Measurements from ENCODE around the gene BRD2.

DNA sequence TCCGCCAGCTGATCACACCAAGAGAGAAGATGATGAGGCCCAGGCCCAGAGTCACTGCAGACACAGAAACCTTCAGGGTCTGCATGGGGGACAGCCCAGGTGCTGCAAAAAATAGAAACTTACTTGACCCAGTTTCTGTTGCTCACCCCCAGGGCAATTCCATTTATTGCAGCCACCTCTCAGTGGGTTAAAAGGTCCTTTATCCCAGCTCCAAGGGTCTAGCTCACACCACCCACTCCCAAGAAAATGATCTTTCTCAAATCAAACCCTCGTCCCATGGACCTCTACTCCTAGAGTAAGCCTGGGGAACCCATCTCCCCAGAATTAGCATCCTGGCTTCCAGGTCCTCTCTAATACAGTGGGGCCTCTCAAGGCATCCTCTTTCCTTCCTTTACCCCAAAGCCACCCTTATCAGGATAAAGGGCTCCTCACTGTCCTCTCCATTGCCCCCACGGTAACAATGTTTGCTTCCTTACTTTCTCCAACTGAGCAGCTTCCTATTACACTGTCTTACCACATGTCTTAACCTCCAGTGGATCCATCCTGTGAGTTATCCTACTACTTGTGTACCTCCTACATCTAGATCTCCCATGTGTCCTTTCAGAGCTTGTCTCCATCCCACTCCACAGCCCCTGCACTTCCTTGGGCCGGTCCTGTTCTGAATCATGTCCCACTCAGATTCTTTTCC lies 32.7 kb upstream of the BRD2 start:
- TF ChIP-seq POLR2A (IDR thresholded peaks at IDR 0.05; ENCODE audit: low read length) (no peak), GATA1 (IDR thresholded peaks at IDR 0.05; ENCODE audit: low read depth, low read length) (no peak)

Measured in erythroblast (primary cell).